ENCODE measurements around the gene CRKL.
A peak's percentile ranks its signal among the peaks of the same experiment; 100 is the strongest.
"Not testable (repeated sequence)": the region's sequence is repeated elsewhere in the genome, so short reads cannot be mapped to it uniquely, and the experiment has no call there.

The CRKL gene

DNA sequence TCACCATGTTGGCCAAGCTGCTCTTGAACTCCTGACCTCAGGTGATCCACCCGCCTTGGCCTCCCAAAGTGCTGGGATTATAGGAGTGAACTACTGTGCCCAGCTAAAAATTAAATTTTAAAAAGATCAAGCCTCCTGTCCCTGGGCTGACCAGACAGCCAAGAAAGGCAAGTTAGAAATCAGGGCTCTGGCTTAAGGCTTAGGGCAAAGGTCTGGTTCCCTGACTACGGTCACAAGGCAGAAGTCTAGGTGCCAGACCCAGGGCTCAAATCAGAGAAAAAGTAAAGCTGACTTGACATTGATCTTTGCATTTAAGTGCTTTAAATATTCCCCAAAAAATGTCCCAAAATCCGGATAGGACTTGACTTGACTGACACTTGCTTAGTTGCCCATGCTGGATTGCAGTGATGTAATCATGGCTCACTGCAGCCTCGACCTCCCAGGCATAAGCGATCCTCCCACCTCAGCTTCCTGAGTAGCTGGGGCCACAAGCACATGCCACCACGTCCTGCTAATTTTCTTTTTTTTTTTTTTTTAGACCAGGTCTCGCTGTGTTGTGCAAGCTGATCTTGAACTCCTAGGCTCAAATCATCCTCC is 17.3 kb upstream of the CRKL start:
- no peak for TF ChIP-seq POLR2A (IDR thresholded peaks at IDR 0.05; ENCODE audit: extremely low read depth, insufficient read length)
- no peak for TF ChIP-seq MYC (IDR thresholded peaks at IDR 0.05; ENCODE audit: low read depth, low read length)
- TF ChIP-seq, protein P1, sequence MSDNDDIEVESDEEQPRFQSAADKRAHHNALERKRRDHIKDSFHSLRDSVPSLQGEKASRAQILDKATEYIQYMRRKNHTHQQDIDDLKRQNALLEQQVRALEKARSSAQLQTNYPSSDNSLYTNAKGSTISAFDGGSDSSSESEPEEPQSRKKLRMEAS (IDR thresholded peaks at IDR 0.05; ENCODE audit: low read depth, low read length) = no peak
- TF ChIP-seq, protein P2, sequence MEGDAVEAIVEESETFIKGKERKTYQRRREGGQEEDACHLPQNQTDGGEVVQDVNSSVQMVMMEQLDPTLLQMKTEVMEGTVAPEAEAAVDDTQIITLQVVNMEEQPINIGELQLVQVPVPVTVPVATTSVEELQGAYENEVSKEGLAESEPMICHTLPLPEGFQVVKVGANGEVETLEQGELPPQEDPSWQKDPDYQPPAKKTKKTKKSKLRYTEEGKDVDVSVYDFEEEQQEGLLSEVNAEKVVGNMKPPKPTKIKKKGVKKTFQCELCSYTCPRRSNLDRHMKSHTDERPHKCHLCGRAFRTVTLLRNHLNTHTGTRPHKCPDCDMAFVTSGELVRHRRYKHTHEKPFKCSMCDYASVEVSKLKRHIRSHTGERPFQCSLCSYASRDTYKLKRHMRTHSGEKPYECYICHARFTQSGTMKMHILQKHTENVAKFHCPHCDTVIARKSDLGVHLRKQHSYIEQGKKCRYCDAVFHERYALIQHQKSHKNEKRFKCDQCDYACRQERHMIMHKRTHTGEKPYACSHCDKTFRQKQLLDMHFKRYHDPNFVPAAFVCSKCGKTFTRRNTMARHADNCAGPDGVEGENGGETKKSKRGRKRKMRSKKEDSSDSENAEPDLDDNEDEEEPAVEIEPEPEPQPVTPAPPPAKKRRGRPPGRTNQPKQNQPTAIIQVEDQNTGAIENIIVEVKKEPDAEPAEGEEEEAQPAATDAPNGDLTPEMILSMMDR (IDR thresholded peaks at IDR 0.05; ENCODE audit: low read depth, low read length) = no peak
- H3K4me3 ChIP-seq (ENCODE audit: low read depth, low read length) = no peak overlapping the region

DNA sequence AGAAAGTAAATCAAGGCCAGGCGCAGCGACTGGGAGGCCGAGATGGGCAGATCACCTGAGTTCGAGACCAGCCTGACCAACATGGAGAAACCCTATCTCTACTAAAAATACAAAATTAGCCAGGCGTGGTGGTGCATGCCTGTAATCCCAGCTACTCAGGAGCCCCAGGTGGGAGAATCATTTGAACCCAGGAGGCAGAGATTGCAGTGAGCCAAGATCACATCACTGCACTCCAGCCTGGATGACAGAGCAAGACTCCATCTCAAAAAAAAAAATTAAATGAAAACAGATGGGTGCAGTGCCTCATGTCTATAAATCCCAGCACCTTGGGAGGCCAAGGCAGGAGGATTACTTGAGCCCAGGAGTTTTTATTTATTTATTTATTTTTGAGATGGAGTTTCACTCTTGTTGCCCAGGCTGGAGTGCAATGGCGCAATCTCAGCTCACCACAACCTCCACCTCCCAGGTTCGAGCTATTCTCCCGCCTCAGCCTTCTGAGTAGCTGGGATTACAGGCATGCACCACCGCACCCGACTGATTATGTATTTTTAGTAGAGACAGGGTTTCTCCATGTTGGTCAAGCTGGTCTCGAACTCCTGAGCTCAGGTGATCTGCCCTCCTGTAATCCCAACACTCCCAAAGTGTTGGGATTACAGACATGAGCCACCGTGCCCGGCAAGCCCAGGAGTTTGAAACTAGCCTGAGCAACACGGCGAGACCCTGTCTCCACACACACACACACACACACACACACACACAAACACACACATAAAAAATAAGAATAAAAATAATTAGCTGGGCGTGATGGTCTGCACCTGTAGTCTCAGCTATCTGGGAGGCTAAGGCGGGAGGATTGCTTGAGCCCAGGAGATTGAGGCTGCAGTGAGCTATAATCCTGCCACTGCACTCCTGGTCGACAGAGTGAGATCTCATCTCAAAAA is 15.8 kb upstream of the CRKL start:
- not testable (repeated sequence) for DNase-seq (ENCODE audit: low read depth); H3K4me3 ChIP-seq (ENCODE audit: low read depth, low read length)

More for the DNA sequence above, 17.3 kb upstream of the CRKL start:
- peak; percentile 71 for DNase-seq (ENCODE audit: low read depth)

DNA sequence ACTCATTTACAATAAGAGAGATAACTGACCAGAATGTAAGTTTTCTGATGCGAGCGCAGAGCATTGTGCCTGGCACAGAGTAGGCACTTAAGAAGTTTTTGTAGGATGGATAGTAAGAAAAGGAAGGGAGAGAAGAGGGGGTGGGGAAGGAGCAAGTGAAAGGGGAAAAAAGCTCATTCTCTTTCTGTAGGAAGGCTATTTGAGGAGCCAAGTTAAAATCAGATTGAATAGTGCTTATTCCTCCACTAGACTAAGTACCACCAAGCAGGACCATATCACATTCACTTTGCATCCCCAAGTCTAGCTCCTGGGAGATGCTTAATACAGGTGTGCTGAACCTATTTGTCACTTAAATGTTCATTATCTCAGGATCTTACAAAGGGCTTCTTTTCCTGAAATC is 14.1 kb upstream of the CRKL start:
- DNase-seq (ENCODE audit: low read depth) = no peak
- no peak overlapping the region for H3K4me3 ChIP-seq (ENCODE audit: low read depth, low read length)
- TF ChIP-seq, protein P1 (IDR thresholded peaks at IDR 0.05; ENCODE audit: low read depth, low read length) = no peak
- TF ChIP-seq, protein P2 (IDR thresholded peaks at IDR 0.05; ENCODE audit: low read depth, low read length) = no peak
- TF ChIP-seq POLR2A (IDR thresholded peaks at IDR 0.05; ENCODE audit: extremely low read depth, insufficient read length) (no peak), MYC (IDR thresholded peaks at IDR 0.05; ENCODE audit: low read depth, low read length) (no peak)

DNA sequence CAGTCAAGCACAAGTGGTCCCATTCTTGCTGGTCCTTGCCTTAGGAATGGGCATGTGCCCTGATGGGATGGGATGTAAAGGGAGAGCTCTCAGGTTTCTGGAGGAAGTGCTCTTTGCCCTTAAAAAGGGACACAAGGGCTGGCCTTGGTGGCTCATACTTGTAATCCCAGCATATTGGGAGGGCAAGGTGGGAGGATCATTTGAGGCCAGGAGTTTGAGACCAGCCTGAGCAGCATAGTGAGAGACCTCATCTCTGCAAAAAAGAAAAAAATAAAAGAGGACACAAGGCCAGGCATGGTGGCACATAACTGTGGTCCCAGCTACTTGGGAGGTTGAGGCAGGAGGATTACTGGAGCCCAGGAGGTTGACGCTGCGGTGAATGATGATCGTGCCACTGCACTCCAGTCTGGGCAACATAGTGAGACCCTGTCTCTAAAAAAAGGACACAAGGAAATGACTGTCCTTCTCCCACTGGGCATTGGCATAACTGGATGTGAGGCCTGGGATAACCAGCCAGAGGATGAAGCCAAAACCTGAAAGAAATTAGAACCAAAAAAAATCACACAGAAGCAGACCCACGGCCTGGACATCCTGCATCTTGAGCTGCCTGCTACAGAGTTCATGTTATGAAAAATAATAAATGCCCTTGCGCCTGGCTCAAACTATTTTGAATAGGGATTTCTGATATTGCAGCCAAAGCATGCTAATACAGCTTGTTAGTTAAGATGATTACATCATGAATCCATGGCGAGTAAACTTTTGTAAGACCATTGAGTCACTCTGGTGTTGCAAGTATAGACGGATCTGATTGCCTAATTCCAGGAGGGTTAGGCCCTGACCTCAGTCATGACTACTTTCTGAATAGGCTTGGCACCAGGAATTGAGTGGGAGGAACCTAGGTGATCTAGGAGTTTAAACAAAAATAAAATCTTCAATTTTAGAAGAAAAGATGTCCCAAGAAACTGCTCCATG is 12.9 kb upstream of the CRKL start:
- TF ChIP-seq, protein P2 (IDR thresholded peaks at IDR 0.05; ENCODE audit: low read depth, low read length) = no peak
- no peak for TF ChIP-seq MYC (IDR thresholded peaks at IDR 0.05; ENCODE audit: low read depth, low read length)
- TF ChIP-seq, protein P1 (IDR thresholded peaks at IDR 0.05; ENCODE audit: low read depth, low read length) = no peak
- no peak for TF ChIP-seq POLR2A (IDR thresholded peaks at IDR 0.05; ENCODE audit: extremely low read depth, insufficient read length)
- peak; percentile 93 for DNase-seq (ENCODE audit: low read depth)
- no peak overlapping the region for H3K4me3 ChIP-seq (ENCODE audit: low read depth, low read length)

DNA sequence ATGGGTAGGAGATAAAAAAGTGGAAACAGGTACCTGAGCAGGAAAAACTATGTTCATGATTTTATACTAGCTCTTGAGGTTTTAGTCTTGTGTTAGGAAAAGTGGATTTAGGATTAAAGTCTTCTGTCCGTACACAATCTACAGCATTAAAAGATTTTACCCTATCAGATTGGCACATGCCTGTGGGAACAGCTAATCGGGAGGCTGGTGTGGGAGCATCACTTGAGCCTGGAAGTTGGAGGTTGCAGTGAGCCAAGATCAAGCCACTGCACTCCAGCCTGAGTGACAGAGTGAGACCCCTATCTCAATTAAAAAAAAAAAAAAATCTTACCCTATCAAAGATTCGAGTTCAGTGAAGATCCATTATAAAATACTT is 12.2 kb upstream of the CRKL start:
- no peak overlapping the region for H3K4me3 ChIP-seq (ENCODE audit: low read depth, low read length)
- DNase-seq (ENCODE audit: low read depth) = no peak
- no peak for TF ChIP-seq MYC (IDR thresholded peaks at IDR 0.05; ENCODE audit: low read depth, low read length)

DNA sequence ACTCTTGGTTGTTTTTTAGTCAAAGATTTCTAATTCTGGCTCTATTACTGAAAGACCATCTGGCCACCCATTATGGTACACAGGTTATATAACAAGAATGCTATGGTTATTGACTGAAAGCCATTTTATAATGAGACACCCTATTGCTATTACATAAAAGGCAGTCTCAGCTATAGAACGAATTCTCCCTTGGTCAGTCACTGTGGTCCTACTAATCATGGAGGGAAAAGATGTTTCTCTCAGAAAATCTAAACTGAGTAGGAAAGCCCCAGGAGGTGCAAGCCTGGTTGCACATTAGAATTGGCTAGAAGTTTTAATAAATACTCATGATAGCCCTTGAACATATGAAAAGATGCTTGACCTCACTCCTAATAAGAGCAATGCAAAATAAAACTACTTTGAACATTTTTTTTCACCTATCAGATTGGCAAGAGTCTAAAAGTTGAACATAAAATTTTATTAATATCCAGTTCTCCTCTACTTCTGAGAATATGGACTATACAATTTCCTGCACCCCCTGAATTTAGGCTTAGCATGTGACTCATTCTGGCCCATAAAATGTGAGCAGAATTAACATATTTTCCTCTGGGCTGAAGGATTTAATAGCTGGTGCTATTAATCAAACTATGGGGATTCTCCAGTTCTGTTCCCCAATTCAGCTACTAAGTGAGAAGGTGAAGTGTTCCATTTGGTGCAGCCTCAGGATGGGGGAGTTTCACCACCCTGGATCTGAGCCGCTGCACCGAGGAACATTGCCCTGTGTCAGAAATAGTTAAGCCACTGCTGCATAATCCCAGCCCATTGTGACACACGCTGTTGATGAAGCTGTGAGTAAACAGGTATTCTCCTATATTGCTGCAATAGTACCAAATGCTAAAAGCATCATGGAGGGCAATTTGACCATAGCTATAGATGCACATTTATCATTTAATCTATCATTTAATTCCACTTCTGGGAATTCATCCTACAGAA is 11.5 kb upstream of the CRKL start:
- no peak overlapping the region for H3K4me3 ChIP-seq (ENCODE audit: low read depth, low read length)
- TF ChIP-seq MYC (IDR thresholded peaks at IDR 0.05; ENCODE audit: low read depth, low read length) = no peak
- no peak for TF ChIP-seq POLR2A (IDR thresholded peaks at IDR 0.05; ENCODE audit: extremely low read depth, insufficient read length)
- TF ChIP-seq, protein P2 (IDR thresholded peaks at IDR 0.05; ENCODE audit: low read depth, low read length) = no peak
- TF ChIP-seq, protein P1 (IDR thresholded peaks at IDR 0.05; ENCODE audit: low read depth, low read length) = no peak
- DNase-seq (ENCODE audit: low read depth) = no peak

Data from NB4 (cell line).